Astrocyte (in vitro differentiated cells and primary cell): ENCODE data around the gene FAM83F.

Experiments
- EZH2 ChIP-seq: IDR thresholded peaks from 2 replicates; pipeline ENCODE4 v1.6.1; 2012; ENCODE audit warnings: mild to moderate bottlenecking, low read length, inconsistent platforms; ENCODE audit not compliant: insufficient read depth
- TF ChIP-seq, protein P1 (sequence below): IDR thresholded peaks from 2 replicates; pipeline ENCODE4 v1.5.1; 2011; ENCODE audit warnings: low read depth, mild to moderate bottlenecking, inconsistent platforms, low read length, moderate library complexity; ENCODE audit not compliant: insufficient read depth

GRCh38 chr22:39960791-39961746, 33.7 kb upstream of the FAM83F start:
- TF ChIP-seq, protein P1, sequence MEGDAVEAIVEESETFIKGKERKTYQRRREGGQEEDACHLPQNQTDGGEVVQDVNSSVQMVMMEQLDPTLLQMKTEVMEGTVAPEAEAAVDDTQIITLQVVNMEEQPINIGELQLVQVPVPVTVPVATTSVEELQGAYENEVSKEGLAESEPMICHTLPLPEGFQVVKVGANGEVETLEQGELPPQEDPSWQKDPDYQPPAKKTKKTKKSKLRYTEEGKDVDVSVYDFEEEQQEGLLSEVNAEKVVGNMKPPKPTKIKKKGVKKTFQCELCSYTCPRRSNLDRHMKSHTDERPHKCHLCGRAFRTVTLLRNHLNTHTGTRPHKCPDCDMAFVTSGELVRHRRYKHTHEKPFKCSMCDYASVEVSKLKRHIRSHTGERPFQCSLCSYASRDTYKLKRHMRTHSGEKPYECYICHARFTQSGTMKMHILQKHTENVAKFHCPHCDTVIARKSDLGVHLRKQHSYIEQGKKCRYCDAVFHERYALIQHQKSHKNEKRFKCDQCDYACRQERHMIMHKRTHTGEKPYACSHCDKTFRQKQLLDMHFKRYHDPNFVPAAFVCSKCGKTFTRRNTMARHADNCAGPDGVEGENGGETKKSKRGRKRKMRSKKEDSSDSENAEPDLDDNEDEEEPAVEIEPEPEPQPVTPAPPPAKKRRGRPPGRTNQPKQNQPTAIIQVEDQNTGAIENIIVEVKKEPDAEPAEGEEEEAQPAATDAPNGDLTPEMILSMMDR = no peak
- TF ChIP-seq EZH2 = no peak
